B cell (primary cell): ENCODE results near the gene ARPC5L. TPM values are rescaled to one million over a fixed set of nuclear protein-coding genes. Genes with fewer than 3 reads are reported as not detected.

Experiments
- ATAC-seq: fragments of 200-7000 bp; cut with Tn5 transposase; one replicate; pipeline ENCODE4 v1.10.0; 2021; ENCODE audit warnings: low read depth, mild to moderate bottlenecking, moderate number of reproducible peaks, moderate library complexity
- CTCF ChIA-PET: fragments of 350-600 bp; sonication (Branson Sonifier 250); formaldehyde crosslinking; loops from one replicate; lab custom pipeline; 2021; ENCODE audit warnings: antibody characterized with exemption, inconsistent platforms; lab: Charles Lee
- POLR2A ChIA-PET: fragments of 350-600 bp; sonication (Branson Sonifier 250); formaldehyde crosslinking; loops from one replicate; lab custom pipeline; 2021; ENCODE audit warnings: antibody characterized with exemption; lab: Charles Lee
- DNase-seq: peaks from one replicate; pipeline ENCODE4 v3.0.0; 2013
- H2AFZ ChIP-seq: 2 replicates; pipeline ENCODE4 v1.6.1; 2012; ENCODE audit warnings: mild to moderate bottlenecking, low read depth, low read length; ENCODE audit not compliant: insufficient read depth, poor library complexity, severe bottlenecking
- H3K27ac ChIP-seq, 2 donors: 1 replicate in 1 of 2; 2 replicates in 1 of 2; pipeline ENCODE4 v1.5.1; 2012 to 2013; ENCODE audit warnings: low read length in 2 of 2, mild to moderate bottlenecking in 2 of 2, moderate library complexity in 1 of 2
- H3K27me3 ChIP-seq, 4 experiments: fragments of 200-600 bp in 1 of 4; sonication (generic) in 1 of 4; replicated peaks in 1 of 4; 1 replicate in 2 of 4; 2 replicates in 2 of 4; pipeline versions ENCODE4 v1.6.1 to v1.7.0; 2013 to 2016; ENCODE audit warnings: low read length in 3 of 4, mild to moderate bottlenecking in 2 of 4, mixed read lengths in 1 of 4, moderate library complexity in 1 of 4; ENCODE audit not compliant: insufficient read depth in 4 of 4, control insufficient read depth in 3 of 4; ENCODE audit errors: control extremely low read depth in 1 of 4
- H3K36me3 ChIP-seq, 2 experiments: replicated peaks in 1 of 2; 1 replicate in 1 of 2; 2 replicates in 1 of 2; pipeline versions ENCODE4 v1.6.1 to v1.7.1; 2013; ENCODE audit warnings: low read length in 1 of 2; ENCODE audit not compliant: insufficient read depth in 2 of 2, control insufficient read depth in 1 of 2; ENCODE audit errors: control extremely low read depth in 1 of 2, extremely low read depth in 1 of 2
- H3K4me1 ChIP-seq, 2 donors: fragments of 200-600 bp in 1 of 2; sonication (generic) in 1 of 2; 1 replicate in 1 of 2; 2 replicates in 1 of 2; pipeline versions ENCODE4 v1.5.1 to v1.6.1; 2013 to 2017; ENCODE audit warnings: low read length in 2 of 2; ENCODE audit not compliant: control insufficient read depth in 2 of 2, insufficient read depth in 2 of 2
- H3K4me2 ChIP-seq: replicated peaks from 2 replicates; pipeline ENCODE3; 2012; ENCODE audit warnings: mild to moderate bottlenecking, low read depth, low read length; ENCODE audit not compliant: poor library complexity, severe bottlenecking
- H3K4me3 ChIP-seq, 5 experiments: fragments of 200-600 bp in 1 of 5; sonication (generic) in 1 of 5; 1 replicate in 3 of 5; 2 replicates in 2 of 5; pipeline versions ENCODE4 v1.5.1 to v1.7.0; 2011 to 2016; ENCODE audit warnings: low read length in 4 of 5, mild to moderate bottlenecking in 4 of 5, low read depth in 2 of 5, control low read depth in 1 of 5, moderate library complexity in 1 of 5; ENCODE audit not compliant: insufficient read depth in 1 of 5; ENCODE audit errors: control extremely low read depth in 1 of 5, extremely low read depth in 1 of 5
- H3K79me2 ChIP-seq: fragments of 200-600 bp; sonication (generic); one replicate; pipeline ENCODE4 v1.6.0; 2016; ENCODE audit warnings: low read length; ENCODE audit not compliant: control insufficient read depth, insufficient read depth
- H3K9ac ChIP-seq: fragments of 200-600 bp; sonication (generic); 2 replicates; pipeline ENCODE4 v1.6.1; 2017; ENCODE audit warnings: mild to moderate bottlenecking, low read length, moderate library complexity
- H3K9me3 ChIP-seq, 3 donors: one replicate each; pipeline versions ENCODE4 v1.6.1 to v1.7.1; 2013; ENCODE audit warnings: low read length in 2 of 3; ENCODE audit not compliant: control insufficient read depth in 2 of 3, insufficient read depth in 1 of 3; ENCODE audit errors: control extremely low read depth in 1 of 3
- H4K20me1 ChIP-seq: 2 replicates; pipeline ENCODE4 v1.6.0; 2012; ENCODE audit warnings: mild to moderate bottlenecking, low read length; ENCODE audit not compliant: insufficient read depth, control insufficient read depth, poor library complexity, severe bottlenecking
- H3K27ac Mint-ChIP-seq: one replicate; pipeline ENCODE4 v1.8.0; 2021; ENCODE audit warnings: mixed read lengths
- H3K27me3 Mint-ChIP-seq: one replicate; pipeline ENCODE4 v1.8.0; 2021; ENCODE audit warnings: mixed read lengths
- H3K4me1 Mint-ChIP-seq: one replicate; pipeline ENCODE4 v1.8.0; 2021; ENCODE audit warnings: mixed read lengths
- H3K4me3 Mint-ChIP-seq: one replicate; pipeline ENCODE4 v1.8.0; 2021; ENCODE audit warnings: mixed read lengths
- H3K9me3 Mint-ChIP-seq: one replicate; pipeline ENCODE4 v1.8.0; 2022; ENCODE audit warnings: mixed read lengths; ENCODE audit not compliant: insufficient read depth
- EZH2 ChIP-seq: IDR thresholded peaks from 2 replicates; pipeline ENCODE4 v1.6.1; 2012; ENCODE audit warnings: borderline replicate concordance, low read depth, mild to moderate bottlenecking, moderate library complexity, low read length; ENCODE audit not compliant: insufficient read depth, poor library complexity, severe bottlenecking
- WGBS: methylation state at CpG from one replicate; pipeline ENCODE4 v1.1.5; 2013; ENCODE audit warnings: missing lambda C conversion rate; ENCODE audit not compliant: insufficient coverage; 5-methylcytosine and 5-hydroxymethylcytosine counted together
- intact Hi-C: fragments of 100-400 bp; cut with micrococcal nuclease; formaldehyde crosslinking; loops from one replicate; pipeline ENCODE4 v1.10.0; 2022
- polyA plus RNA-seq: library from polyadenylated mRNA; depleted of rRNA; stranded (reverse); fragments of >200 nt; gene quantifications from 2 replicates; pipeline ENCODE4 v1.2.3, GENCODE V29; 2012
- total RNA-seq, 2 donors: library from RNA; stranded (reverse); fragments of 120-200 nt in 1 of 2; gene quantifications; 1 replicate in 1 of 2; 2 replicates in 1 of 2; pipeline versions ENCODE4 v1.2.3 to v1.2.4, GENCODE V29; 2013 to 2022
- TF ChIP-seq, protein P1 (sequence below): fragments of 200-600 bp; IDR thresholded peaks from one replicate; pipeline ENCODE4 v1.8.0; 2022; ENCODE audit warnings: antibody characterized with exemption, mild to moderate bottlenecking

ARPC5L gene
- total and polyA plus RNA-seq, 2 donors (not counting 1 experiment from before 2014, with no cell fraction given): 37.3 to 66.3 TPM

DNA sequence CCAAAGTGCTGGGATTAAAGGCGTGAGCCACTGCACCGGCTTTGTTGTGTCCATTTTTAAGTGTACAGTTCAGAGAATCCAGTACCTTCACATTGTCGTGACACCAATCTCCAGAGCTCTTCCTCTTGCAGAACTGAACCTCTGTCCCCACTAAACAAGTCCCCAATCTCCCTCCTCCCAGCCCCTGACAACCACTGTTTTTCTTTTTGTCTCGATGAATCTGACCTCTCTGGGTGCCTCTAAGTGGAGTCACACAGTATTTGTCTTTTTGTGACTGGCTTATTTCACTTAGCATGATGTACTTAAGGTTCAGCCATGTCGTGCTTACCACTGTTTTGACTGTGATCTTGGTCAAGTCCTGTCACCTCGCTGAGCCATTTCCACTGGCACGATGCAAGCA is 7.1 kb upstream of the ARPC5L start:
- Histone ChIP-seq H3K9me3 (no peaks in the 10 kb centered on the region), H3K4me3 (no peak overlapping the region), H4K20me1 (peaks cover 23% of the 10 kb centered on the region), H3K27me3 (no peaks in the 10 kb centered on the region), H3K27ac (peak overlapping the region in 1 of 2 donors; percentile 48), H3K36me3 (peaks cover 0 to 31% of the 10 kb centered on the region in 2 experiments), H2AFZ (no peak overlapping the region), H3K4me2 (no peak overlapping the region), H3K9ac (no peak overlapping the region), H3K4me1 (peaks cover 7 to 9% of the 10 kb centered on the region in 2 donors), H3K79me2 (no peaks in the 10 kb centered on the region)
- no peaks in the 10 kb centered on the region for H3K9me3 Mint-ChIP-seq
- peaks cover 10% of the 10 kb centered on the region for H3K4me1 Mint-ChIP-seq
- DNase-seq: no peak
- intact Hi-C loops: loop anchor here (5.0 kb wide), 2 partner anchors 37 to 517 kb away; no protein-coding TSS in a partner anchor
- H3K4me3 Mint-ChIP-seq: peak overlapping the region; percentile 9
- no peaks in the 10 kb centered on the region for H3K27me3 Mint-ChIP-seq
- CTCF ChIA-PET: interaction anchor here (1.5 to 9.8 kb wide), 4 partner anchors 9 to 81 kb away, joined by 4 to 345 read pairs (median 28); partner anchors contain the start of genes ARPC5L, NR6A1, OLFML2A and RPL35
- WGBS: 77% methylated on average over 5 of the region's 7 CpGs
- H3K27ac Mint-ChIP-seq: peak overlapping the region; percentile 8
- TF ChIP-seq, protein P1, sequence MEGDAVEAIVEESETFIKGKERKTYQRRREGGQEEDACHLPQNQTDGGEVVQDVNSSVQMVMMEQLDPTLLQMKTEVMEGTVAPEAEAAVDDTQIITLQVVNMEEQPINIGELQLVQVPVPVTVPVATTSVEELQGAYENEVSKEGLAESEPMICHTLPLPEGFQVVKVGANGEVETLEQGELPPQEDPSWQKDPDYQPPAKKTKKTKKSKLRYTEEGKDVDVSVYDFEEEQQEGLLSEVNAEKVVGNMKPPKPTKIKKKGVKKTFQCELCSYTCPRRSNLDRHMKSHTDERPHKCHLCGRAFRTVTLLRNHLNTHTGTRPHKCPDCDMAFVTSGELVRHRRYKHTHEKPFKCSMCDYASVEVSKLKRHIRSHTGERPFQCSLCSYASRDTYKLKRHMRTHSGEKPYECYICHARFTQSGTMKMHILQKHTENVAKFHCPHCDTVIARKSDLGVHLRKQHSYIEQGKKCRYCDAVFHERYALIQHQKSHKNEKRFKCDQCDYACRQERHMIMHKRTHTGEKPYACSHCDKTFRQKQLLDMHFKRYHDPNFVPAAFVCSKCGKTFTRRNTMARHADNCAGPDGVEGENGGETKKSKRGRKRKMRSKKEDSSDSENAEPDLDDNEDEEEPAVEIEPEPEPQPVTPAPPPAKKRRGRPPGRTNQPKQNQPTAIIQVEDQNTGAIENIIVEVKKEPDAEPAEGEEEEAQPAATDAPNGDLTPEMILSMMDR: no peak
- no peak for TF ChIP-seq EZH2
- ATAC-seq: no peak
- POLR2A ChIA-PET: interaction anchor here (1.6 to 1.9 kb wide), 2 partner anchors 15 to 83 kb away, joined by 3 to 5 read pairs; no protein-coding TSS in a partner anchor

DNA sequence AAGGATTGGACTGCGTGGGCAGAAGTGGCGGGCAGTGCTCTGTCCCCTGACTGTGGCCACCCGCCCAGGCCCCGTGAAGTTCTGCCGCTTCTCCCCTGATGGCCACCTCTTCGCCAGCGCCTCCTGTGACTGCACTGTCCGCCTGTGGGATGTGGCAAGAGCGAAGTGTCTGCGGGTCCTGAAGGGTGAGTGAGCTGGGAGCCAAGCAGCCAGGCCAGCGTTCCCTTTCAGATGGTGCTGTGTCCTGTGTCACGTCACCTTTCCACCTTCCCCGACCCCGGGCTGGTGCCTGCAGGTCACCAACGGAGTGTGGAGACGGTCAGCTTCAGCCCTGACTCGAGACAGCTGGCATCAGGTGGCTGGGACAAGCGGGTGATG is 6.4 kb upstream of the ARPC5L start:
- Histone ChIP-seq H3K79me2 (no peaks in the 10 kb centered on the region), H4K20me1 (peaks cover 30% of the 10 kb centered on the region), H3K4me1 (peaks cover 11 to 17% of the 10 kb centered on the region in 2 donors), H3K9me3 (no peaks in the 10 kb centered on the region), H3K4me2 (no peak overlapping the region), H3K36me3 (peaks cover 0 to 38% of the 10 kb centered on the region in 2 experiments), H3K9ac (no peak overlapping the region), H3K27me3 (no peaks in the 10 kb centered on the region), H3K4me3 (no peak overlapping the region), H3K27ac (peak overlapping the region in 1 of 2 donors; percentile 48), H2AFZ (no peak overlapping the region)
- POLR2A ChIA-PET: no interaction called here
- CTCF ChIA-PET: interaction anchor here (0.6 to 9.8 kb wide), 6 partner anchors 14 to 259 kb away, joined by 3 to 345 read pairs (median 4); partner anchors contain the start of genes NR6A1 and OLFML2A
- intact Hi-C loops: no loop called here
- 89% methylated on average over 18 of the region's 18 CpGs for WGBS
- no peak for ATAC-seq
- no peaks in the 10 kb centered on the region for H3K27me3 Mint-ChIP-seq
- DNase-seq: no peak
- no peak overlapping the region for H3K4me3 Mint-ChIP-seq
- TF ChIP-seq EZH2: no peak
- TF ChIP-seq, protein P1: no peak
- H3K9me3 Mint-ChIP-seq: no peaks in the 10 kb centered on the region
- peak overlapping the region; percentile 26 for H3K27ac Mint-ChIP-seq
- peaks cover 18% of the 10 kb centered on the region for H3K4me1 Mint-ChIP-seq
